ENCODE data around the gene DHX16.
A peak's percentile ranks its signal among the peaks of the same experiment; 100 is the strongest.

DHX16 gene

GRCh38 chr6:30626484-30627366 lies 46.1 kb downstream of the DHX16 start, which contains the start of gene ATAT1:
TSS of gene ATAT1 (plus strand) at chr6:30626874.
- DNase-seq: peak; percentile 77

GRCh38 chr6:30625511-30625910 lies 47.3 kb downstream of the DHX16 start:
- DNase-seq: no peak

- DNase-seq: no peak
Measured at GRCh38 chr6:30619561-30619960, 53.2 kb downstream of the DHX16 start.

- DNase-seq: peak; percentile 11
Measured at GRCh38 chr6:30618270-30618797, 54.5 kb downstream of the DHX16 start.

- peak; percentile 95 for DNase-seq
Measured at GRCh38 chr6:30617565-30618269, 55.1 kb downstream of the DHX16 start, which contains the start of gene MRPS18B. TSS of gene MRPS18B (plus strand) at chr6:30617840. CDS start at chr6:30617866, 26 bp downstream.

- peak; percentile 99 for DNase-seq
Measured at GRCh38 chr6:30616811-30617564, 55.8 kb downstream of the DHX16 start, which contains the start of gene PPP1R10. TSS of gene PPP1R10 (minus strand) at chr6:30617243. CDS start at chr6:30609944, 7,299 bp downstream.

GRCh38 chr6:30615958-30616810 lies 56.6 kb downstream of the DHX16 start:
- peak; percentile 61 for DNase-seq

GRCh38 chr6:30615219-30615957 lies 57.4 kb downstream of the DHX16 start:
- peak; percentile 83 for DNase-seq

- peak; percentile 98 for DNase-seq
Measured at GRCh38 chr6:30614843-30615218, 58.0 kb downstream of the DHX16 start.

GRCh38 chr6:30614044-30614842 lies 58.6 kb downstream of the DHX16 start:
- peak; percentile 27 for DNase-seq

GRCh38 chr6:30613251-30614043 lies 59.4 kb downstream of the DHX16 start:
- DNase-seq: no peak

- no peak for DNase-seq
Measured at GRCh38 chr6:30612687-30613248, 60.0 kb downstream of the DHX16 start.

GRCh38 chr6:30612213-30612612 lies 60.6 kb downstream of the DHX16 start:
- no peak for DNase-seq

- no peak for DNase-seq
Measured at GRCh38 chr6:30611856-30612194, 61.0 kb downstream of the DHX16 start.

- DNase-seq: no peak
Measured at GRCh38 chr6:30611150-30611855, 61.5 kb downstream of the DHX16 start.

GRCh38 chr6:30610065-30610464 lies 62.7 kb downstream of the DHX16 start:
- DNase-seq: no peak

GRCh38 chr6:30603961-30604360 lies 68.8 kb downstream of the DHX16 start:
- no peak for DNase-seq
